Fibroblast of lung (primary cell): ENCODE results near the gene IMMT. TPM values are rescaled to one million over a fixed set of nuclear protein-coding genes. Genes with fewer than 3 reads are reported as not detected.

Experiments
- DNase-seq, 2 donors: peaks; one replicate each; pipeline versions ENCODE4 v3.0.0 to v3.0.0-alpha.2; 2010; ENCODE audit warnings: low read depth in 2 of 2
- H2AFZ ChIP-seq: 2 replicates; pipeline ENCODE4 v1.5.1; 2012; ENCODE audit warnings: low read length, control low read depth, inconsistent platforms
- H3K27ac ChIP-seq: 2 replicates; pipeline ENCODE4 v1.5.1; 2011; ENCODE audit warnings: low read length, control low read depth; ENCODE audit not compliant: insufficient read depth
- H3K27me3 ChIP-seq: 2 replicates; pipeline ENCODE4 v1.5.1; 2011; ENCODE audit warnings: mild to moderate bottlenecking, low read length; ENCODE audit not compliant: control insufficient read depth, insufficient read depth
- H3K36me3 ChIP-seq: 2 replicates; pipeline ENCODE4 v1.5.1; 2011; ENCODE audit warnings: low read length; ENCODE audit not compliant: control insufficient read depth, insufficient read depth
- H3K4me1 ChIP-seq: 2 replicates; pipeline ENCODE4 v1.5.1; 2011; ENCODE audit warnings: low read length; ENCODE audit not compliant: control insufficient read depth, insufficient read depth; ENCODE audit errors: extremely low read depth
- H3K4me2 ChIP-seq: 2 replicates; pipeline ENCODE4 v1.5.1; 2011; ENCODE audit warnings: low read length, control low read depth; ENCODE audit not compliant: insufficient read depth; ENCODE audit errors: extremely low read depth
- H3K4me3 ChIP-seq, 4 experiments: fragments of 200-600 bp in 1 of 4; sonication (generic) in 1 of 4; replicated peaks in 1 of 4; 2 replicates each; pipeline ENCODE4 v1.5.1; 2011 to 2016; ENCODE audit warnings: low read length in 4 of 4, low read depth in 3 of 4, mild to moderate bottlenecking in 3 of 4, control low read depth in 2 of 4, inconsistent platforms in 1 of 4, mixed read lengths in 1 of 4; ENCODE audit not compliant: insufficient read depth in 1 of 4; ENCODE audit errors: control extremely low read depth in 1 of 4
- H3K79me2 ChIP-seq: 2 replicates; pipeline ENCODE4 v1.5.1; 2012; ENCODE audit warnings: mild to moderate bottlenecking, low read length, inconsistent platforms; ENCODE audit not compliant: control insufficient read depth, insufficient read depth
- H3K9ac ChIP-seq: 2 replicates; pipeline ENCODE4 v1.5.1; 2011; ENCODE audit warnings: mild to moderate bottlenecking, low read length, control low read depth; ENCODE audit not compliant: insufficient read depth
- H3K9me3 ChIP-seq: 2 replicates; pipeline ENCODE4 v1.5.1; 2012; ENCODE audit warnings: low read depth, low read length; ENCODE audit not compliant: control insufficient read depth, insufficient read depth
- H4K20me1 ChIP-seq: 2 replicates; pipeline ENCODE4 v1.5.1; 2011; ENCODE audit warnings: low read length; ENCODE audit not compliant: control insufficient read depth, insufficient read depth; ENCODE audit errors: extremely low read depth
- CTCF ChIP-seq, 2 donors: IDR thresholded peaks in 1 of 2; conservative IDR thresholded peaks in 1 of 2; 1 replicate in 1 of 2; 2 replicates in 1 of 2; pipeline ENCODE4 v1.5.1; 2011 to 2012; ENCODE audit warnings: low read length in 2 of 2, control low read depth in 1 of 2, inconsistent platforms in 1 of 2, low read depth in 1 of 2, mild to moderate bottlenecking in 1 of 2
- EZH2 ChIP-seq: IDR thresholded peaks from 2 replicates; pipeline ENCODE4 v1.5.1; 2012; ENCODE audit warnings: low read length, control low read depth, mild to moderate bottlenecking; ENCODE audit errors: missing control alignments
- polyA plus RNA-seq, 2 donors: library from polyadenylated mRNA; depleted of rRNA in 1 of 2; stranded (reverse) in 1 of 2; unstranded in 1 of 2; fragments of >200 nt; gene quantifications; 2 replicates each; pipeline ENCODE4 v1.2.1, GENCODE V29; 2011 to 2012; ENCODE audit warnings: missing spikeins in 1 of 2
- total RNA-seq: library from RNA; depleted of rRNA; stranded (reverse); fragments of >200 nt; gene quantifications from 2 replicates; pipeline ENCODE4 v1.2.1, GENCODE V29; 2014

IMMT gene
- total and polyA plus RNA-seq, 2 donors (not counting 1 experiment from before 2014, with no cell fraction given) = 47.1 to 52.7 TPM

DNA sequence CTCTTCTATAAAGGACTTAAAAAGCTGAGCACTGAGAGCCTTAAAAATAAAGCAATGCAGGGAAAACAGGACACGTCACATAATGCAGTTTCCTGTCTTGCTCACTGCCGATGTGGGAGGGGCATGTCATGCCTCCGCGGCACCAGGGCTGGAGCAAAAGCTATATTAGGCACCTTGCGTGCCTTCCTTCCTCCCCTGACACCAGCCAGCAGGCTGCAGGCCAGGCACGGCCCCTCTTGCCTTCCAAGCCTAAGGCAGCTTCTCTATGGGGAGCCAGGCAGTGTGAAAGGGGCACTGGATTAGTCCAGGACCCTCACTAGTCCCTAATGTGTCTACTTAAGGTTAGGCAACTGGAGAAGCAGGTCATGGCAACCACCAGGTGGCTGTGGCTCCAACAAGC is 30.3 kb upstream of the IMMT start:
- Histone ChIP-seq H3K27ac (no peak overlapping the region), H3K9me3 (no peaks in the 10 kb centered on the region), H3K4me1 (peaks cover 6% of the 10 kb centered on the region), H3K79me2 (no peaks in the 10 kb centered on the region), H3K4me3 (no peak overlapping the region), H3K4me2 (no peak overlapping the region), H4K20me1 (no peaks in the 10 kb centered on the region), H3K27me3 (no peaks in the 10 kb centered on the region), H3K36me3 (no peaks in the 10 kb centered on the region), H2AFZ (peak overlapping the region; percentile 17), H3K9ac (no peak overlapping the region)
- no peak for DNase-seq
- TF ChIP-seq CTCF (conservative IDR thresholded peaks at IDR 0.05 in 1 of 2, IDR thresholded peaks at IDR 0.05 in 1 of 2; ENCODE audit: low read depth in 1 of 2, low read length in 2 of 2) = no peak
- no peak for TF ChIP-seq EZH2

DNA sequence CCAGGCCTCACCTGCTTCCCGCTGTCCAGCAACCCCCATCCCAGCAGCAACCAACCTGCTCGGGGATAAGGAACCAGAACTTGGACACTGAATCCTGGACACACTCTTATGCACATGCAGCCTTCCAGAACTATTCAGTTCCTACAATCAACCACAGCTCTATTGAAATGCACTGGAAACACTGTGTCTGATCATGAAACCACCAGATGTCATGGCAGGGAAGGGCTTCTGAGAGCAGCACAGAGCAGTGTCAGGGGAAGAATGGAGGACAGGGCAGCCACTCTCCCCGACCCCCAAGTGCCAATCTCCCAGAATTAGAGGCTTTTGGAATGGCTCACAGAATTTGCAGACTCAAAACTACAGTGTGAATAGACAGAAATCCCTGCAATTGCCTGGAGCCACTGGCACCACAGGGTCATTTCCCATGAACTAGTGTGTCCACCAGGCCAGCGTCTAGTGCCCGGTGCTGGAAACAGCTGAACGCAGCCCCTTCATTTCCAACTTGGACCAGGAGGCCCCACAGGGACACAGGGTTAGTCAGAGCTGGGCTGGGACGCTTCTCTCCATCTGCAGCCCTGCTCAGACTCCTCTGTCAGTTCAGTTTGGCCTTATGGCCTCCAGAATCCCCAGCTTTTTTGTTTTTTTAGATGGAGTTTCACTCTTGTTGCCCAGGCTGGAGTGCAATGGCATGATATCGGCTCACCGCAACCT is 29.5 kb upstream of the IMMT start:
- Histone ChIP-seq H3K27me3 (no peaks in the 10 kb centered on the region), H3K4me2 (no peak overlapping the region), H3K9me3 (no peaks in the 10 kb centered on the region), H3K9ac (no peak overlapping the region), H3K79me2 (no peaks in the 10 kb centered on the region), H4K20me1 (no peaks in the 10 kb centered on the region), H2AFZ (no peak overlapping the region), H3K4me1 (peaks cover 6% of the 10 kb centered on the region), H3K36me3 (no peaks in the 10 kb centered on the region), H3K27ac (no peak overlapping the region), H3K4me3 (no peak overlapping the region)
- no peak for DNase-seq
- TF ChIP-seq EZH2 = no peak
- TF ChIP-seq CTCF (conservative IDR thresholded peaks at IDR 0.05 in 1 of 2, IDR thresholded peaks at IDR 0.05 in 1 of 2; ENCODE audit: low read depth in 1 of 2, low read length in 2 of 2) = no peak

GRCh38 chr2:86223927-86224560 is 28.8 kb upstream of the IMMT start:
- H3K79me2 ChIP-seq = no peaks in the 10 kb centered on the region
- H3K27me3 ChIP-seq = no peaks in the 10 kb centered on the region
- DNase-seq = no peak
- no peak overlapping the region for H3K4me3 ChIP-seq
- H4K20me1 ChIP-seq = no peaks in the 10 kb centered on the region
- no peak overlapping the region for H3K27ac ChIP-seq
- H3K36me3 ChIP-seq = no peaks in the 10 kb centered on the region
- H3K4me2 ChIP-seq = no peak overlapping the region
- H3K4me1 ChIP-seq = peaks cover 6% of the 10 kb centered on the region
- no peaks in the 10 kb centered on the region for H3K9me3 ChIP-seq
- H3K9ac ChIP-seq = no peak overlapping the region
- TF ChIP-seq CTCF (conservative IDR thresholded peaks at IDR 0.05 in 1 of 2, IDR thresholded peaks at IDR 0.05 in 1 of 2; ENCODE audit: low read depth in 1 of 2, low read length in 2 of 2) (no peak), EZH2 (no peak)
- no peak overlapping the region for H2AFZ ChIP-seq
